Measurements from ENCODE around the gene GAPT. TPM values are rescaled to one million over a fixed set of nuclear protein-coding genes. Genes with fewer than 3 reads are reported as not detected.
A peak's percentile ranks its signal among the peaks of the same experiment; 100 is the strongest.

GAPT gene
- polyA plus RNA-seq (ENCODE audit: insufficient read length in 3 of 3): 1 to 10 TPM; 1.5 to 1.8 (median 1.7) TPM

DNA sequence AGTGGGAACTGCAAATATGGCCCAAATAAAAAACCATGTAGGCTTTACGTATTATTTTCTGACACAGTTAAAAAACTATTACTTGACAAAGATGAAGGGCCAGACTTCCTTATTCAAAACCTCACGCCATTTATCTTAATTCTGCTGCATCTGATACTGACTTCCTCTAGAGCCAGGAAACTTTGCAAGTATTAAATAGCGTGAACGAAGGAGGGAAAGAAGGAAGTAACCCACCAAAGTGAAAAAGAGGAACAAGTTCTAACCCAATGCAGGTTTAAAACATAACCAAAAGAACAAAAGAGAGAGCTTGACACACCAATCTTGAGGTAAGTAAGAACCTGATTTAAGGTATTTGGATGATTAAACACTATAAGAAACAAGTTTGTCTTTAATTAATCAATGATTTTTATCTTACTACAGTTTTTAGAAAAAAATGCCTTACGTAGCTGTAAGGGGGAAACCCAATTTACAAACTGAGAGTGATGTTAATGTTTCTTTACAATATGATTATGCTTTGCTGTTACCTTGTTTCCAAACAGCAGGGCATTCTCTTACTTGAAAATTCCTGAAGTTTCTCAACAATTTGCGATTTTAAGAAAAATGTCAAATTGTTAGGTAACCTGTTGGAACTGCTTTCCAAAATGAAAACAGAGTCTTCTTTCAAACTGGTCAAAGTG, at the start of gene GAPT:
TSS of gene GAPT (plus strand) at position 220 of the 677 bp plus-strand sequence. CDS start 3,102 bp downstream, outside the sequence.
- DNase-seq (ENCODE audit: low read depth in 3 of 3, low spot score in 2 of 3): no peak

DNA sequence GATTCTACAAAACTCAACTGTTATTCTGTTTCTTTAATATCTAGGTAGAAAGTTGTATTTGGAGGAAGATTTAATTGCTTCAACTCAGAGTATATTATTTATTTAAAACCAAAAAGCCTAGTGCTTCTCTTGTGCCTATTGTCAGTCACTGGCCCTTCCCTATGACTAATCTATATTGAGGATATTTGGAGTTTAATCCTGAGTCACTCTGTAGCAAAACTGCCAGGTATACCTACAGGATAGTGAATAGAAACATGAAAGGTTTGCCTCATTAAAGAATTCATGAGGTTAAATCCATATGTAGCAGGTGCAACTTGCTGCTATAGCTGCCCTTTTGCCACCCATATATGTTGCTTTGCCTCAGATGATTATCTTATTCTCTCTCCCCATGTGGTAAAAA, 46.4 kb upstream of the GAPT start:
- DNase-seq (ENCODE audit: low read depth in 3 of 3, low spot score in 2 of 3): no peak

DNA sequence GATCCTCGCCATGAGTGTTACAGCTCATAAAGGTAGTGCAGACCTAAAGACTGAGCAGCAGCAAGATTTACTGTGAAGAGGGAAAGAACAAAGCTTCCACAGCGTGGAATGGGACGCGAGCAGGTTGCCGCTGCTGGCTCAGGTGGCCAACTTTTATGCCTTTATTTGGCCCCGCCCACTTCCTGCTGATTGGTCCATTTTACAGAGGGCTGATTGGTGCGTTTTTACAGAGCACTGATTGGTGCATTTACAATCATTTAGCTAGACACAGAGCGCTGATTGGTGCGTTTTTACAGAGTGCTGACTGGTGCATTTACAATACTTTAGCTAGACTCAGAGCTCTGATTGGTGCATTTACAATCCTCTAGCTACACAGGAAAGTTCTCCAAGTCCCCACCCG, 45.2 kb upstream of the GAPT start:
- no peak for DNase-seq (ENCODE audit: low read depth in 3 of 3, low spot score in 2 of 3)

- DNase-seq (ENCODE audit: low read depth in 3 of 3, low spot score in 2 of 3): no peak
These were observed 44.0 kb upstream of the GAPT start for GRCh38 chr5:58447226-58447625.

- no peak for DNase-seq (ENCODE audit: low read depth in 3 of 3, low spot score in 2 of 3)
These were observed 41.2 kb upstream of the GAPT start for GRCh38 chr5:58450018-58450417.

DNA sequence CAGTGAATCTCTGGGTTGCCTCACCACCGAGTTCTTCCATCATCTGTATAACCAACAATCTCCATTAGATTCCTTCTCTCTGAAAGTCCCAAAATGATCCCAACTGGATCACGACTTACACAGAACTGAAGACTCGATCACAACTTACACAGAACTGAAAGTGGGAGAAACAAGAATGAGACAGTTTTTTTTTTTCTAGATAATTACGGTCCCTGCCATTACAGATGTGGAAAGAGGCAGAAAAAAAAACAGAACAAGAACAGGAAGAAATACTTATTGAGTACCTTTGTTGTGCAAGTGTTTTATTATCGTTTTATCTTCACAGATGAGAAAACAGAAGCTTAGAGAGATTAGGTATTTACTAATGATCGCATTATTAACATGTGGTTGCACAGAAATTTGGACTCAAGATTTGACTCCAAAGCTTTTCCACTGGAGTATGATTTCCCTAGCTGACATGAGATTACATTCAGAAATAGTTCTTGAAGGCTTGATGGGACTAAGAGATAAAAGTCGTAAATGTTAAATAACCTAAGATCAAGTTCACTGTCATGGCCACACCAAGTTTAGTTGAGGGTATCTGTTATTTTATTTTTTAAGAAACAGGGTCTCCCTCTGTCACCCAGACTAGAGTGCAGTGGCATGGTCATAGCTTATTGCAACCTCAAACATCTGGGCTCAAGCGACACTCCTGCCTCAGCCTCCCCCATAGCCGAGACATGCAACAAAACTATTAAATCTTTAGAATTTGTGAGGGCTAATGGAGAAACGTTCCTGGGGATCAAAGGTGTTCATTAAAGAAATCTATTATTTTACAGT, 40.2 kb upstream of the GAPT start:
- DNase-seq (ENCODE audit: low read depth in 3 of 3, low spot score in 2 of 3): no peak

DNA sequence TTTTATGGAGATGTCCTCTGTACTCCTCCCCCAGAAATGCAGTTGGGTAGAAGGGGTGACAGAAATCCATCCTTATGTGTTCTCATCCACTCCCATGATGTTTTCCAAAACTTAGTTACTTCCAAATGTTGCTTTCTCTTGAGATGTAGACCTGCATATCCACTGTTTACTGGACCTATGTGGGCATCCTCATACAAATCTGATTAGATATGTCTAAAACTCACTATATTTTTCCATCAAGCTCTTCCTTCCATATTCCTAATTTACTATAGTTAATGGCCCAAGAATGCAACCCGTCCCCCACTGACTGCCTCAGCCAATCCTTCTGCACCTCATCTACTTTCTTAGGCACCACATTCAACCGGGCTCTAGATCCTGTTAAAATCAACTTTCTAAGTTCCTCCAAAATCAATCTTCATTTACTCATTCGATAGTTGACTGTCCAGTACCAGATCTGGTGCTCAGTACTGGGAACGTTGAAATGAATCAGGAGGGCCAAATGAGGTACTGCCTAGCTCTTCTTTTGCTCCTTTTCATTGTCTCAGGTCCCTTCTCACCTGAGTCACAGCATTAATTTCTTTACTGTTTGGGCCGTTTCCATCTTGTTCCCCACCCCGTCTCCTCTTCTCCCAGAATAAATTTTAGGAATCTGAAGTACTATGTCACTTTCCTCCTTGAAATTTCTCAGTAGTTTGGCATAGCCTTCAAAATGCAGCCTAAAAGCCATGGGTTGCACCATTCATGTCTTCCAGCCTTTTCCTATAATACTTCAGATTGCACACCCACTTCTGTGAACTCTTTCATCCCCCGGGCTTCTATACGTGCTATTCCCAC, 39.3 kb upstream of the GAPT start:
- DNase-seq (ENCODE audit: low read depth in 3 of 3, low spot score in 2 of 3): no peak

DNA sequence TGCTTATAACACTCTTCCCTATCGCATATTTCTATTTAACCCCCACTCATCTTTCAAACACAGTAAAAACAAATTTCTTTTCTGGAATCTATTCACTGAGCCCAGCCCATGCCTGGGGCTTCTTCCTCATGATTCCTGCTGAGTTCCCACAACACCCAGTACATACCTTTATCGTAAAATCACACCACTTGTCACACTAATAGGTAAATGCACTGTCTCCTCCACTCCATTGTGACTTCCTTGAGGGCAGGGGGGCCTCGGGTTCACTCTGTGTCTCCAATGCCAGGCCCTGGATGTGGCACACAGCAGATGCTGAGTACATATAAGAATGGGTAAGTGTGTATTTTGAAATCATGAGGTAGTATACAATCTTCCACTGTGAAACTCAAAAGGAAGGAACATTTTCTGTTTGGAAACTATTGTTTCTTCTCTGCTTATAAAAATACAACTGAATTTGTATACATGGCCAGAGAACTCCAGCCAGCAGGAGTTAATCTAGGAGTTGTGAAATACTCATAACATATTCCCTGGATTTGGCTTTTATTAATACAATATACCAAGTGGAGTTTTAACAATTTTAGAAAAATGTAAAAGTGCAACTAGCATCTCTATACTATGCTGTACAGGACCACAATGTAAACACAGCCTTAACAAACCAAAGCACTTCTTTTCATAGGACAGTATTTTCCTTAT, 38.5 kb upstream of the GAPT start:
- no peak for DNase-seq (ENCODE audit: low read depth in 3 of 3, low spot score in 2 of 3)

DNA sequence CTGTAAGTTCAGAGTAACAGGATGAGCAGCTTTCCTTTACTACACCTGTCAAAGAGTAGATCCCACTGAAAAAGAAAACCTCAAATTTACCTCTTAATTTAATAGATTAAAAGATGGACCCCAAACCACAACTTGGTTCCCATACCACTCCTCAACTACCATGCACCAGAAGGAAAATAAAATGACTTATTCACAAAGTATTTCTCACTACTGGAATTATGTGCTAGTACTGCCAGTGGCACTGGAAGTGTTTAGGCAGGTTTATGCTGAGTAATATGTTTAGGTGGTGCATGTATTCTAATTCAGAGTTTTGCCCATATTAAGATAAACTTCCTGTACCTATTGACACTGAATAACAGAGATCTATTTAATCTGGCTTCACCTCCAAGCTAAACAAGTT, 37.9 kb upstream of the GAPT start:
- DNase-seq (ENCODE audit: low read depth in 3 of 3, low spot score in 2 of 3): no peak

- DNase-seq (ENCODE audit: low read depth in 3 of 3, low spot score in 2 of 3): no peak
These were observed 37.2 kb upstream of the GAPT start for GRCh38 chr5:58454025-58454424.

DNA sequence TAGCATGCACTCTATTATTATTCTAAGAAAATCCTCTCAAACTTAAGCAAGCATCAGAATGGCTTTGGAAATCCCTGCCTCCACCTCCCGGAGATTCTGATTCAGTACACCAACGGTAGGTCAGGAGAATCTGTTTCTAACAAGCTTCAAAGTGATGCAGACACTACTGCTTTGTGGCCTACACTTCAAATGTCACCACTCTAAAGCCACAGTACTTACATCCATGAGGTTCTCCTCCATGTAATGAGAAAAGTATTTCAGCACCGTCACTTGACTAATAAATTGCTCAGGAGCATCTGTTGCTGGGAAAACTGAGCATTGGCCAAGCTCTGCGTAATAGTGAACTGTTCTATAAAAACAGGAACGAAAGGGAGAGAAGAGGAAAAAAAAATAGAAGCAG, 36.2 kb upstream of the GAPT start:
- no peak for DNase-seq (ENCODE audit: low read depth in 3 of 3, low spot score in 2 of 3)

- DNase-seq (ENCODE audit: low read depth in 3 of 3, low spot score in 2 of 3): no peak
These were observed 35.8 kb upstream of the GAPT start for GRCh38 chr5:58455480-58455879.

DNA sequence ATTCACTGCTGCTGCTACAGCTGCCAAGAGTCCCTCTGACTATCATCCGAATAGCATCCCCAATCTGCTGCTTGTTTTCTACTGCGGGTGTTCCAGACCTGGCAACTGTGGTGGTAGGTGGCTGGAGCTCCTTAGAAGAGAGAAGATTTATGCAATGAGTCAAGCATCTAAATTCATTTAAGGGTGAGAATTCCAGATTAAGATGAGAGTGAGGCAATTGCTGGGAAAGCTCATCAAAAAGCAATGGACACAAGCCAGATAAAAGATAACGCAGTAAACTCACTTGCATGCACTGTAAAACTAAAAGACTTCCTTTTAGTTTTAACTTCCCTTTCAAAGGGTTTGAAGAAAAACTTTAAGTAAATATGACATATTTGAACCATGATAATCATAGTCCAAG, 35.2 kb upstream of the GAPT start:
- DNase-seq (ENCODE audit: low read depth in 3 of 3, low spot score in 2 of 3): no peak

DNA sequence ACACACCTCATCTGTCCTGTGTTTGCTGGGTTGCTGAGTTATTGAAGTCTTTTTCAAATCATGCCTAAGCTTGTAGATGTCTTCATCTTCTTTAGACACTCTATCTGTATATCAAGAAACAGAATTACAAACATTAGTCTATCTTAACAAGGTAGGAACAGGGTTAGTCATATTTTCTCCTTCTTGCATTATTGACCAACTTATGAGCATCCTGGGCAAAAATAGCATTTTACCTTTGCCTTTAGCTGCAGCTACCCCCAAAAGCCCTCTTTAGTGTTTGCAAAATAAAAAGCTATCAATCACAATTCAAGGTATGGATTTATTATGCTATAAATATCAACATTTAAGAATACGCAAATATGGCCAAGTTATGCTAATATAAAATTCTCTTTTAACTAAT, 34.7 kb upstream of the GAPT start:
- no peak for DNase-seq (ENCODE audit: low read depth in 3 of 3, low spot score in 2 of 3)

GRCh38 chr5:58457050-58457449, 34.2 kb upstream of the GAPT start:
- DNase-seq (ENCODE audit: low read depth in 3 of 3, low spot score in 2 of 3): no peak

DNA sequence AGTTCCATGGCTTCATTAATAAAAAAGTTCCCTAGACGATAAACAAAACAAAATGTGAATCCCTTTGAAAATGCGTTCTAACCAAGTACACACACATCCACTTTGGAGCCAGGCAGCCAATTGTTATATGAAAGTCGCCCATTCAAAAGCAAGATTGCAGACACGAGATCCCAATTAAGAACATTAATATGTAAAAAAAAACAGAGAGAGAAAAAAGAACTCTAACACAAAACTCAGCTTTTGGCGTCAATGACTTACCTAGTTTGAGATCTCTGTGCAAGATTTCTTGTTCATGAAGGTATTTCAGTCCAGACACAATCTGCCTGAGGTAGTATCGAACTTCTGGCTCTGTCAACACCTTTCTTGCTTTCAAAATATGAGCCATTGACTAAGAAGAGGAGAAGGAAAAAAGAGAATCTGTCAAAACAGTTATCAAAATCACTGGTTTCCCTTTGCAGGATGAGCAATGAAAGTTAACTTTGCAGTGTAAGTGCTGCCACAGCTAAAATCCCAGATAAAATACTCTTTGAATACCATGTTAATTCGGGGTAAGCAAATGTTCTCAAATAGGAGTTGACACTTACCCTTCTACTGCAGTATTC, 33.0 kb upstream of the GAPT start:
- no peak for DNase-seq (ENCODE audit: low read depth in 3 of 3, low spot score in 2 of 3)

- peak in 2 of 3 donors; percentile 13 to 30 for DNase-seq (ENCODE audit: low read depth in 3 of 3, low spot score in 2 of 3)
These were observed 32.5 kb upstream of the GAPT start for GRCh38 chr5:58458743-58459145.

GRCh38 chr5:58459146-58460001, 31.9 kb upstream of the GAPT start:
- DNase-seq (ENCODE audit: low read depth in 3 of 3, low spot score in 2 of 3): peak; percentile 19 to 47 (median 27)

DNA sequence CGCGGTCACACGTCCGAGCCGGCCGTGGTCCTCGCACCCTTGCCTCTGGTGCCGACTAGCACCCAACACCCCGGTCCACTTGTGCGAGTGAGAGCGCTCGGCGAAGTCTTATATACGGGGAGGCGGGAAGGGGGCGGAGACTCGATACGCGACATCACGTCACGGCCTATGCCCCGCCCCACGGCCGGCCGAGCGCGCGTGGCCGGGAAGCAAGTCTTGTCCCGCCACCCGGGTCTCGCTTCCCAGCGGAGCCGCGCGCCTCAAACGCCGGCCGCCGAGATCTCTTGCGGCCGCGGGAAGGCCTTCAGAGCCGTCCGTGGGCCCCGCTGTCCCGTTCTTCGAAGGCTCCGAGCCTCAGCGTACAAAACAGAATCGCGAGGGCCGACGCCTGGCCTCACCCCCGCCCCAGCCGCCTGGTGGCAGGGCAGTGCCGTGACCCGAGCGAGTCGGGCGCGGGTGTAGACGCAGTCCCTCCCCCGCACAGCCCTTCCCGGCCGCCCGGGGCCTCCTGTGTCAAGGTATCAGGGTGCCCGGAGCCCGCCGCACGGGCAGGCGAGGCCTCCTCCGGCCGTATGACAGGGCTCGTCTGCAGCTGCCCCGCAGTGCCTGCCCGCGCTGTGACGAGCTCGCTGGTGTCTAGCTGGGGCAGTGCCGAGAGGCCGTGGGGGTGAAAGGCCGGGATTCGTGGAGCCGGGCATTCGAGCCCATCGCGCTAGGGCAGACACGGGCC, 31.1 kb upstream of the GAPT start, which contains the start of gene PLK2:
TSS of gene PLK2 (minus strand) at position 85 of the 730 bp plus-strand sequence. CDS start 127 bp downstream, outside the sequence.
- peak; percentile 79 to 87 (median 86) for DNase-seq (ENCODE audit: low read depth in 3 of 3, low spot score in 2 of 3)

Data from right renal cortex interstitium (tissue), 3 donors.